GM18868 (cell line): ENCODE data around the gene TINCR.

Experiments used
- ATAC-seq: cut with Tn5 transposase; IDR thresholded peaks from one replicate; pipeline ENCODE4 v1.9.1; 2021; ENCODE audit warnings: mild to moderate bottlenecking, moderate library complexity; ENCODE audit not compliant: unreplicated experiment

TINCR gene

GRCh38 chr19:5590151-5590864, 22.6 kb upstream of the TINCR start:
- ATAC-seq = no peak

- ATAC-seq = no peak
Measured at GRCh38 chr19:5588906-5589676, 21.3 kb upstream of the TINCR start.

DNA sequence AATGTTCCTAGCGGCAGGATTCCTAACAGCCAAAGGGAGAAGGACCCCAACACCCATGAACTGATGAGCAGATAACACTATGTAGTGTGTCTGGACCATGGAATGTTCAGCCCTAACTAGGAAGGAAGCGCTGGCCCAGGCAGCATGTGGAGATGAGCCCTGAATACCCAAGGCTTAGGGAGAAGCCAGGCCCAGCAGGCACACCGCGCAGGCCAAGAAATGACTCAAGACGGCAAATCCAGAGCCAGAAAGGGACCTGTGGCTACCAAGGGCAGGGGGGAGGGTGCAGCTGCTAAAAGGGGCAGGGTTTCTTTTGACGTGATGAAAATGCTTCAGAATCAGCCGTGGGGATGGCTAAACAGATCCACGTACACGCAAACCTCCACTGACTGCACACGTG, 20.7 kb upstream of the TINCR start:
- no peak for ATAC-seq

- ATAC-seq = no peak
Measured at GRCh38 chr19:5587661-5588060, 19.9 kb upstream of the TINCR start.

DNA sequence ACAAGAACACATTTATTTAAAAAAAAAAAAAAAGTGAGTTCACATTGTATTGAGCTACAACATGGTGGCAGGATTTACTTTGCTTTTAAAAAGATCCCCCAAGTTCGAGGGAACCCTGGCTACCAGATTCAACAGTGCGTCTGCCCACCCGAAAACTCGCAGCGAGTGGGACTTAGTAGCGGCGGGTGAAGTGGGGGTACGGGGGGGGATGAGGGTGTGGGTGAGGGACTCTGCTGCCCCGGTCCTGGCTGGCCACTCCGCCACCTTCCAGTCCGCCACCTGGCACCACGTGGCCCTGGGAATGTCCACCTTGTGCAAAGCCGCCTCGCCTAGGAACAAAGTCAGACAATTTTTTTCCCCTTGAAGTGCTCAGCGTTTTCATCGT, 19.3 kb upstream of the TINCR start:
- ATAC-seq = no peak

DNA sequence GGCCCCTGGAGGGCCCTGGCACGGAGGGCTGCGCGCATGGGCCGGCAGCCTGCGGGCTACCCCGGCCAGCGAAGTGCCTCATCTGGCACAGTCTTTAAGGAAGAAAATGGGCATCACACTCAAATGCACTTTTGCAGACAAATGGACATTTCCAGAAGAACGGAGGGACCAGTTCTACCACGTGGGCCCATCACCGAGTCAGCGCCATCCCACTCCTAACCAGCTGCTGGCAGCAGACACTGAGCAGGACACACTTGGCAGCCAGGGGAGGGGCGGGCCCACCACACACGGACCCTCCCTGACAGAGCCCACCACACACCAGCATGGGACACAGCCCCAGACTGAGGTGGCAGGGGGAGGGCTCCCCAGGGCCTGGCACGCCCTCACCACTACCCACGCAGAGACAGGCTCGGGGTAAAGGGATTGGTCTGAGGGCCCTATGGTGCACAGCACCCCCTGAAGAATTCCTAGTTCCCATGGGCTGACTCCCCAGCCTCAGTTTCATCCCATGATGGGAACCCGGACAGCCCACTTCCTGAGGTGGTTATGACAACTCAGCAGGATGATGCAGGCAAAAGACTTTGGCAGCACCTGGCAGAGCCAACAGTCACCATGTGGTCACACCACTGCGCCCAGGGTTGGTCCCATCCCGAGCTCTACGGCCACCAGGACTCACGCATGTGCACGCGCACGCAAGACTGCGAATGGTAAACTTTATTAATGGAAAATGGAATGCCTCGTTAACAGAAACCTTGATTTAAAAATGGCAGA, 18.7 kb upstream of the TINCR start:
- no peak for ATAC-seq

GRCh38 chr19:5585461-5586299, 17.9 kb upstream of the TINCR start:
- ATAC-seq = no peak

GRCh38 chr19:5580161-5580571, 12.4 kb upstream of the TINCR start:
- ATAC-seq = no peak

DNA sequence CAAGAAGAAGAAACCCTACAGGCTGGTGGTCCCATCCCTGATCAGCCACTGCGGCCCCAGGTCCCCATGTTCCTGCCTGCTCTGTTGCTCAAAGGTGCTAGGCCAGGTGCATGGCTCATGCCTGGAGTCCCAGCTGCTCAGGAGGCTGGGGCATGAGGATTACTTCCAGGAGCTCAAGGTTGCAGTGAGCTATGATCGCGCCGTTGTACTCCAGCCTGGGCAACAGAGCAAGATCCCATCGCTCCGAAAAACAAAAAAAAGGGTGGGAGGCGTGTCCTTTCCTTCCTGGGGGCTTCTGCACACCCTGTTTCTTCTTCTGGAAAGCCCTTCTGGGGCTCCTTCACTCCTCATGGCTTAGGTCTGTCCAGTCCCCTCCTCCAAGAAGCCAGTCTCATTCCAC, 11.9 kb upstream of the TINCR start:
- ATAC-seq = no peak

- ATAC-seq = no peak
Measured at GRCh38 chr19:5579286-5579685, 11.5 kb upstream of the TINCR start.

- no peak for ATAC-seq
Measured at GRCh38 chr19:5578097-5578846, 10.5 kb upstream of the TINCR start.

DNA sequence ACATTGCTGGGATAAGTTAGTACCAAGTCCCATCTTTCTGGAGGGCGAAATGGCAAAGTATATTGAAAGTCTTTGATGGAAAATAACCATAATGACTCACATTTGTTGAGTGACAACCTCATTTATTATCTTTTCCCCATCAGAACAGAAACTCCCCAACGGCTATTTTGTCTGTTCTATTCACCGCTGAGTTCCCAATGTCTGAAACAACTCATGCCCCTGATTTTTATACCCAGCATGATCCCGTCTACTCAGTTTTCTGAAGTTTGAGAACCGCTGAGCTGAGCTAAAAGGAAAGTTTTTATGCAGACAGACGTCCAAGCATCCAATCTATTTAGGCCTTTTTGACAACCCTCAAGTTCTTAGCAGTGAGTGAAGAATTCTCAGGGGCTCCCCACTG, 7.8 kb upstream of the TINCR start:
- no peak for ATAC-seq

- no peak for ATAC-seq
Measured at GRCh38 chr19:5572556-5573286, 5.0 kb upstream of the TINCR start.

GRCh38 chr19:5571777-5572176, 4.0 kb upstream of the TINCR start:
- no peak for ATAC-seq

DNA sequence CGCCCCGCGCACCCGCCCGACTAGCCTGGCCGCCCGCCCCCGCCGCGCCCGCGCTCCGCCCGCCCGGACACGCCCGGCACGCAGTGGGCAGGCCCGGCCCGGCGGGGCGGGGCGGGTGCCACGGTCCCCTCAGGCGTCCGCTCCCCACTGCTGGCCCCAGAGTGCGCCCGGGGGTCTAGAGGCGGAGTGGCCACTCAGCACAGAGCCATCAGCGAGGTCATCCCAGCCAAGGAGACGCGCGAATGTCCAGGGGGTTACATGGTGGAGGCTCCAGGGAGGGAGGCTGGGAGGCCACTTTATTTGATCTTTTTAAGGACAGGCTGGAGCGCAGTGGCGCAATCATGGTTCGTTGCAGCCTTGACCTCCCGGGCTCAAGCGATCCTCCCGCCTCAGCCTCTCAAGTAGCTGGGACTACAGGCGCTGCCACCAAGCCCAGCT, 236 bp upstream of the TINCR start:
- no peak for ATAC-seq

GRCh38 chr19:5564930-5565329, 2.8 kb downstream of the TINCR start:
- ATAC-seq = no peak

GRCh38 chr19:5563935-5564612, 3.7 kb downstream of the TINCR start:
- ATAC-seq = no peak

GRCh38 chr19:5563008-5563431, 4.7 kb downstream of the TINCR start:
- ATAC-seq = no peak

DNA sequence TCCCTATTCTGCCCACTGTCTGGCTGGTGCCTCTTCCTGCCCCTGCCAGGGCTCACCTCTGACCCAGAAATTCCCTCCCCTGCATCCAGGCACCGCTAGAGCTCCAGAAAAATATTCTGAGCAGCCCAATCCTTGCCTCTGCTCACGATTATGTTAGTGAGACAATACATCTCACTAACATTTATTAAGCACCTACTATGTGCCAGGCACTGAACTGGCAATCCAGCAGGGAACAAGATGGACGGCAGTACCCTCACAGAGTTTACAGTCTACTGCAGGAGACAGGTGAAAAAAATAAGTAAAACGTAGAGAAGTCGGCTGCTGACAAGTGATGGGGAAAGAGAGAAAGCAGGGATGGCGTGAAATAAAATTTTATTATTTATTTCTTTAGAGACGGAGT, 5.5 kb downstream of the TINCR start:
- ATAC-seq = no peak
